RCC 7860 (cell line): ENCODE data around the gene PHLPP1.

Source experiments
- DNase-seq: peaks from one replicate; pipeline ENCODE4 v3.0.0-alpha.2; 2015; ENCODE audit warnings: low spot score
- FAIRE-seq: peaks from 2 replicates; lab custom pipeline; 2012; peaks lifted over from hg19 to GRCh38; lab: Jason Lieb, UNC

Gene PHLPP1

GRCh38 chr18:62741118-62741566 lies 25.8 kb downstream of the PHLPP1 start:
- FAIRE-seq (no peak), DNase-seq (no peak)

- FAIRE-seq (no peak), DNase-seq (no peak)
Measured at GRCh38 chr18:62741584-62741983, 26.2 kb downstream of the PHLPP1 start.

- FAIRE-seq (no peak), DNase-seq (no peak)
Measured at GRCh38 chr18:62744076-62744968, 29.0 kb downstream of the PHLPP1 start.

- DNase-seq = no peak
- no peak for FAIRE-seq
Measured at GRCh38 chr18:62745089-62745751, 29.9 kb downstream of the PHLPP1 start.

GRCh38 chr18:62749389-62749788 lies 34.0 kb downstream of the PHLPP1 start:
- DNase-seq = no peak
- no peak for FAIRE-seq

GRCh38 chr18:62751341-62751821 lies 36.0 kb downstream of the PHLPP1 start:
- FAIRE-seq (no peak), DNase-seq (no peak)

GRCh38 chr18:62751977-62752376 lies 36.6 kb downstream of the PHLPP1 start:
- FAIRE-seq (no peak), DNase-seq (no peak)

GRCh38 chr18:62754026-62754425 lies 38.7 kb downstream of the PHLPP1 start:
- no peak for FAIRE-seq

GRCh38 chr18:62755454-62755853 lies 40.1 kb downstream of the PHLPP1 start:
- DNase-seq (no peak), FAIRE-seq (no peak)

More at GRCh38 chr18:62754026-62754425, 38.7 kb downstream of the PHLPP1 start:
- no peak for DNase-seq

GRCh38 chr18:62755946-62756345 lies 40.6 kb downstream of the PHLPP1 start:
- no peak for FAIRE-seq

GRCh38 chr18:62757399-62758010 lies 42.2 kb downstream of the PHLPP1 start:
- FAIRE-seq = no peak
- DNase-seq = no peak

More at GRCh38 chr18:62755946-62756345, 40.6 kb downstream of the PHLPP1 start:
- DNase-seq = no peak

- DNase-seq (no peak), FAIRE-seq (no peak)
Measured at GRCh38 chr18:62758591-62758990, 43.2 kb downstream of the PHLPP1 start.

- DNase-seq (no peak), FAIRE-seq (no peak)
Measured at GRCh38 chr18:62759704-62760402, 44.5 kb downstream of the PHLPP1 start.

- no peak for FAIRE-seq
- no peak for DNase-seq
Measured at GRCh38 chr18:62760403-62760734, 45.0 kb downstream of the PHLPP1 start.

- FAIRE-seq = no peak
- DNase-seq = no peak
Measured at GRCh38 chr18:62763101-62763521, 47.8 kb downstream of the PHLPP1 start.

- DNase-seq = no peak
- FAIRE-seq = no peak
Measured at GRCh38 chr18:62766266-62766665, 50.9 kb downstream of the PHLPP1 start.

- FAIRE-seq = peak; percentile 63
- peak; percentile 30 for DNase-seq
Measured at GRCh38 chr18:62767321-62767720, 52.0 kb downstream of the PHLPP1 start.

GRCh38 chr18:62767836-62768557 lies 52.7 kb downstream of the PHLPP1 start:
- FAIRE-seq (no peak), DNase-seq (no peak)

- FAIRE-seq = no peak
Measured at GRCh38 chr18:62768558-62768943, 53.2 kb downstream of the PHLPP1 start.

GRCh38 chr18:62769216-62769615 lies 53.9 kb downstream of the PHLPP1 start:
- FAIRE-seq (no peak), DNase-seq (no peak)

More at GRCh38 chr18:62768558-62768943, 53.2 kb downstream of the PHLPP1 start:
- DNase-seq = no peak
